K562 (cell line): ENCODE measurements around the gene MTREX. TPM values are rescaled to one million over a fixed set of nuclear protein-coding genes. Genes with fewer than 3 reads are reported as not detected.

Source experiments
- ATAC-seq: fragments of 200-7000 bp; cut with Tn5 transposase; 3 replicates; pipeline ENCODE4 v1.9.1; 2020; ENCODE audit warnings: moderate library complexity
- BruUV-seq: library from RNA; stranded (reverse); fragments of 400-500 nt; replicated peaks from 2 replicates; lab custom pipeline; 2021; lab: Mats Ljungman, UMichigan
- CTCF ChIA-PET: fragments of 300-600 bp; formaldehyde crosslinking; extraction: SDS; loops from one replicate; lab custom pipeline; 2021; ENCODE audit warnings: low intra/inter-chr PET ratio; lab: Yijun Ruan, JAX
- POLR2A ChIA-PET: fragments of 300-600, 350-650 bp; sonication (Branson Sonifier 250); formaldehyde crosslinking; extraction: SDS; loops from one replicate; lab custom pipeline; 2021; ENCODE audit warnings: antibody characterized with exemption, inconsistent platforms; lab: Yijun Ruan, JAX
- DNase-seq, 4 experiments: peaks; one replicate each; pipeline versions ENCODE4 v3.0.0 to v3.0.0-alpha.2; 2011 to 2018; ENCODE audit warnings: low spot score in 3 of 4, mixed read lengths in 3 of 4; ENCODE audit errors: extremely low read depth in 1 of 4
- FAIRE-seq: peaks from 2 replicates; lab custom pipeline; 2011; peaks lifted over from hg19 to GRCh38; lab: Jason Lieb, UNC
- H2AFZ ChIP-seq: 2 replicates; pipeline ENCODE4 v1.6.0; 2011; ENCODE audit warnings: low read depth, low read length, control low read depth, inconsistent platforms
- H3K27ac ChIP-seq: fragments of 200-600 bp; 3 replicates; pipeline ENCODE4 v1.8.0; 2011; ENCODE audit warnings: low read depth, mild to moderate bottlenecking, control low read depth, inconsistent platforms, low read length, moderate library complexity, mixed read lengths; ENCODE audit errors: extremely low read depth
- H3K27me3 ChIP-seq, 2 experiments: fragments of 300-600 bp in 1 of 2; 2 replicates in 1 of 2; 3 replicates in 1 of 2; pipeline versions ENCODE4 v1.6.0 to v1.8.0; 2011; ENCODE audit warnings: inconsistent platforms in 2 of 2, low read length in 2 of 2, mild to moderate bottlenecking in 1 of 2, mixed read lengths in 1 of 2, moderate library complexity in 1 of 2; ENCODE audit not compliant: control insufficient read depth in 2 of 2, insufficient read depth in 2 of 2
- H3K36me3 ChIP-seq: fragments of 300-600 bp; 3 replicates; pipeline ENCODE4 v1.8.0; 2011; ENCODE audit warnings: mild to moderate bottlenecking, low read length, inconsistent platforms; ENCODE audit not compliant: control insufficient read depth, insufficient read depth
- H3K4me1 ChIP-seq, 2 experiments: fragments of 200-600 bp in 1 of 2; replicated peaks in 1 of 2; 2 replicates in 1 of 2; 3 replicates in 1 of 2; pipeline versions ENCODE4 v1.5.1 to v1.8.0; 2011; ENCODE audit warnings: inconsistent platforms in 2 of 2, low read length in 2 of 2, mild to moderate bottlenecking in 1 of 2, mixed read lengths in 1 of 2, moderate library complexity in 1 of 2; ENCODE audit not compliant: control insufficient read depth in 2 of 2, insufficient read depth in 2 of 2
- H3K4me2 ChIP-seq: 2 replicates; pipeline ENCODE4 v1.6.1; 2011; ENCODE audit warnings: low read length, control low read depth, inconsistent platforms, mixed read lengths; ENCODE audit not compliant: insufficient read depth
- H3K4me3 ChIP-seq: fragments of 200-600 bp; sonication (generic), shearing (Covaris generic); 2 replicates; pipeline ENCODE4 v1.5.1; 2016; ENCODE audit warnings: control low read depth, inconsistent platforms
- H3K79me2 ChIP-seq: fragments of 200-600 bp; 3 replicates; pipeline ENCODE4 v1.8.0; 2011; ENCODE audit warnings: low read length, inconsistent platforms; ENCODE audit not compliant: control insufficient read depth, insufficient read depth
- H3K9ac ChIP-seq, 2 experiments: 2 replicates each; pipeline versions ENCODE4 v1.6.0 to v1.6.1; 2011; ENCODE audit warnings: low read depth in 2 of 2, low read length in 2 of 2, control low read depth in 1 of 2, inconsistent platforms in 1 of 2, mild to moderate bottlenecking in 1 of 2, mixed read lengths in 1 of 2; ENCODE audit not compliant: insufficient read depth in 1 of 2
- H3K9me1 ChIP-seq: one replicate; pipeline ENCODE4 v1.6.0; 2011; ENCODE audit warnings: inconsistent platforms, mild to moderate bottlenecking, low read length, moderate library complexity; ENCODE audit not compliant: control insufficient read depth, insufficient read depth
- H3K9me3 ChIP-seq: replicated peaks from 2 replicates; pipeline ENCODE4 v1.5.1; 2011; ENCODE audit warnings: low read depth, low read length, inconsistent platforms; ENCODE audit not compliant: control insufficient read depth, insufficient read depth
- H4K20me1 ChIP-seq: replicated peaks from 2 replicates; pipeline ENCODE4 v1.6.1; 2011; ENCODE audit warnings: low read length, inconsistent platforms, mixed read lengths; ENCODE audit not compliant: control insufficient read depth, insufficient read depth
- DDX20 ChIP-seq: fragments of 450-650 bp; IDR thresholded peaks from 2 replicates; pipeline ENCODE4 v1.6.1; 2016; ENCODE audit warnings: missing genetic modification characterization, low read depth, mild to moderate bottlenecking, missing compliant biosample characterization, moderate library complexity
- ETV1 ChIP-seq: fragments of 450-650 bp; conservative IDR thresholded peaks from 2 replicates; pipeline ENCODE4 v1.6.1; 2016; ENCODE audit warnings: missing genetic modification characterization, control low read depth, low read depth, missing compliant biosample characterization
- FOXJ2 ChIP-seq: fragments of 200-800 bp; sonication (Bioruptor generic); IDR thresholded peaks from 2 replicates; pipeline ENCODE4 v1.6.1; 2016; ENCODE audit warnings: missing genetic modification characterization, missing compliant biosample characterization
- FOXK2 ChIP-seq, 2 experiments: fragments of 450-650 bp; IDR thresholded peaks in 1 of 2; conservative IDR thresholded peaks in 1 of 2; 2 replicates each; pipeline ENCODE4 v1.6.1; 2016; ENCODE audit warnings: low read depth in 2 of 2, mild to moderate bottlenecking in 1 of 2
- JUNB ChIP-seq: fragments of 450-650 bp; formaldehyde crosslinking; conservative IDR thresholded peaks from 2 replicates; pipeline ENCODE4 v1.4.0; 2020; ENCODE audit warnings: mild to moderate bottlenecking
- L3MBTL2 ChIP-seq: fragments of 450-650 bp; IDR thresholded peaks from 2 replicates; pipeline ENCODE4 v1.6.1; 2016; ENCODE audit warnings: mild to moderate bottlenecking, moderate library complexity
- MCM7 ChIP-seq, 2 experiments: fragments of 450-650 bp; IDR thresholded peaks; 2 replicates each; pipeline ENCODE4 v1.6.1; 2016 to 2018
- MECOM ChIP-seq: fragments of 250-450 bp; sonication (Bioruptor Pico); IDR thresholded peaks from 2 replicates; pipeline ENCODE4 v1.8.0; 2022; ENCODE audit warnings: inconsistent platforms
- MXI1 ChIP-seq: IDR thresholded peaks from 2 replicates; pipeline ENCODE4 v1.6.1; 2011; ENCODE audit warnings: low read depth, mild to moderate bottlenecking, improper control_type of control experiment, low read length
- PCBP1 ChIP-seq: fragments of 200-400 bp; formaldehyde crosslinking; IDR thresholded peaks from 2 replicates; pipeline ENCODE4 v1.6.1; 2018; ENCODE audit warnings: mild to moderate bottlenecking, low read depth, low read length; ENCODE audit not compliant: poor library complexity, severe bottlenecking
- SMARCE1 ChIP-seq: fragments of 450-650 bp; IDR thresholded peaks from 2 replicates; pipeline ENCODE4 v1.7.1; 2016; ENCODE audit warnings: mild to moderate bottlenecking
- SPI1 ChIP-seq: IDR thresholded peaks from 2 replicates; pipeline ENCODE4 v1.6.1; 2011; ENCODE audit warnings: low read depth, low read length, control low read depth, borderline replicate concordance
- TAL1 ChIP-seq: fragments of 450-650 bp; IDR thresholded peaks from 2 replicates; pipeline ENCODE4 v1.6.1; 2016; ENCODE audit warnings: mild to moderate bottlenecking
- TCFL5 ChIP-seq: fragments of 250-450 bp; sonication (Bioruptor Pico); conservative IDR thresholded peaks from 2 replicates; pipeline ENCODE4 v1.6.1; 2021; ENCODE audit warnings: mild to moderate bottlenecking, moderate library complexity, matching md5 sums
- TRIM28 ChIP-seq: fragments of 450-650 bp; IDR thresholded peaks from 2 replicates; pipeline ENCODE4 v1.6.1; 2017
- ZNF134 ChIP-seq: fragments of 250-450 bp; sonication (Bioruptor Pico); conservative IDR thresholded peaks from 2 replicates; pipeline ENCODE4 v1.4.0; 2020
- ZNF174 ChIP-seq: fragments of 250-450 bp; sonication (Bioruptor Pico); IDR thresholded peaks from 2 replicates; pipeline ENCODE4 v1.4.0; 2020; ENCODE audit warnings: mild to moderate bottlenecking
- ZNF212 ChIP-seq: fragments of 450-650 bp; formaldehyde crosslinking; IDR thresholded peaks from 2 replicates; pipeline ENCODE4 v1.4.0; 2020; ENCODE audit warnings: mild to moderate bottlenecking
- ZNF232 ChIP-seq: sonication (generic); formaldehyde crosslinking; IDR thresholded peaks from 2 replicates; pipeline ENCODE4 v1.8.0; 2022; ENCODE audit warnings: mild to moderate bottlenecking, missing genetic modification reagents
- ZNF316 ChIP-seq: fragments of 450-650 bp; IDR thresholded peaks from 2 replicates; pipeline ENCODE4 v1.6.1; 2016
- ZNF77 ChIP-seq: fragments of 250-450 bp; sonication (Bioruptor Pico); IDR thresholded peaks from 2 replicates; pipeline ENCODE4 v1.5.0; 2020
- WGBS: fragments of 100-300 bp; shearing (Covaris generic); methylation state at CpG from one replicate; pipeline ENCODE4 v1.1.6; 2016; ENCODE audit warnings: low coverage, mixed read lengths; ENCODE audit not compliant: insufficient coverage; ENCODE audit errors: missing lambda C conversion rate; 5-methylcytosine and 5-hydroxymethylcytosine counted together
- in situ Hi-C: fragments of 300-500 bp; cut with MboI; formaldehyde crosslinking; loops from 4 replicates; pipeline ENCODE4 v1.15.0; 2018; ENCODE audit warnings: inconsistent platforms, mixed read lengths
- intact Hi-C: fragments of 100-400 bp; cut with micrococcal nuclease; formaldehyde crosslinking; loops from 2 replicates; pipeline ENCODE4 v1.14.2; 2022
- polyA plus RNA-seq, 8 experiments: library from polyadenylated mRNA; depleted of rRNA in 4 of 8; stranded (reverse) in 5 of 8; unstranded in 3 of 8; fragments of >200 nt; fragmentation: Nextera tagmentation in 2 of 8; fragmentation: Illumina TruSeq in 1 of 8; extraction: Ambion mirVana in 2 of 8; extraction: Trizol in 1 of 8; gene quantifications; 2 replicates each; pipeline versions ENCODE4 v1.2.1 to v1.2.3, GENCODE V29; 2011 to 2014; ENCODE audit warnings: inconsistent platforms in 1 of 8, missing spikeins in 1 of 8
- total RNA-seq, 7 experiments: library from RNA; depleted of rRNA in 6 of 7; stranded (reverse); fragments of >200 nt in 6 of 7; fragmentation: Illumina TruSeq in 2 of 7; extraction: Trizol in 2 of 7; gene quantifications; 2 replicates each; pipeline versions ENCODE4 v1.2.1 to v1.2.3, GENCODE V29; 2011 to 2021; ENCODE audit warnings: low replicate concordance in 1 of 7
- TF ChIP-seq, protein P1 (sequence below): sonication (generic); formaldehyde crosslinking; IDR thresholded peaks from 2 replicates; pipeline ENCODE4 v1.8.0; 2022; ENCODE audit warnings: missing genetic modification reagents, mild to moderate bottlenecking, borderline replicate concordance
- TF ChIP-seq, protein P2 (sequence below): fragments of 250-450 bp; sonication (Bioruptor Pico); IDR thresholded peaks from 2 replicates; pipeline ENCODE4 v1.8.0; 2022; ENCODE audit warnings: inconsistent platforms, mild to moderate bottlenecking, moderate library complexity, borderline replicate concordance

MTREX gene
- total and polyA plus RNA-seq, 9 of the 15 experiments (the other 6 are each of a cell fraction or from before 2014, with no cell fraction given), result 52.9 to 193 (median 150) TPM

DNA sequence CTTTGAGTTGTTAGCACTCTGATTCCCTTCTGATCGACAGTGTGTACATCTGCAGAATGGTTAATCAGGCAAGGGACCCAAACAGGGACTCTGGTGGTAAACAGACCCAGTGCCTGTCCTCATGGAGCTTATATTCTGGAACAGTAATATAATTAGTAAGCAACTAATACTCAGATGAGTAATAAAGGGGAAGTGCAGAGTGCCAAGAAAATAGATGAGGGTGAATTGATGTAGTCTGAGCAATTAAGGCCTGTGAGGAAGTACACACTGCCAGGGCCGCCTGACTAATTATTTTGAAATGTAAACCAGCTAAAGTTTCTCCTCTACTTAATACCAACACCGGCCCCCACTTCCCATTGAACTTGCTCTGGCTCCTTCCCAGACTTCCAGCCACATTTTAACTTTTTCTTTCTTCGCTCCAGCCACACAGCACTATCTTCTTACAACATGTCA lies 4.5 kb upstream of the MTREX start (continued):
- TF ChIP-seq TRIM28 (peak; percentile 80; the same call in 1 of the 2 replicates), ZNF316 (peak; percentile 86), DDX20 (tag) (no peak), ZNF174 (CRISPR knock-in tag) (no peak)

DNA sequence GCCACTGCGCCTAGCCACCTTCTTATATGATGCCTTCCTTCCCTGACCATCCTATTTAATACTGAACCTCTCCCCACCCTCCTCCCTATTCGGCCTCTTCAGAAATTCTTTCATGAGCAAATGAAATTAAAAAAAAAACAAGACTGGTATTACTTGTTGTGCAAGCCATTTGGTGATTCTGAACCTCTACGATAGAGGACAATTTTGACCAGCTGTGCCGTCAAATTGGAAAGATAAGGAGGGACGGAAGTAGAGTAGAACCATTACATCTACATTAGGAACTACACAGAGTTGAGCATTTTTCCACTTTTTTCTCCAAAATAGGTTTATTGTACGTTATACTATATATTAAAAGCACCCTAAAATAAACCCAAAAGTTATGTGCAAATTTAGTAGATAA lies 3.2 kb upstream of the MTREX start:
- ChIA-PET CTCF (no interaction called here), POLR2A (no interaction called here)
- no peaks in the 10 kb centered on the region for H4K20me1 ChIP-seq
- no peaks in the 10 kb centered on the region for H3K9me1 ChIP-seq
- peaks cover 7% of the 10 kb centered on the region for H3K9me3 ChIP-seq
- peak overlapping the region; percentile 82 for H3K4me3 ChIP-seq
- FAIRE-seq (peak; percentile 69), DNase-seq (peak; percentile 24 to 71 (median 45)), ATAC-seq (peak; percentile 30)
- intact Hi-C loops (loop anchor here (10.0 kb wide), 1 partner anchor 130 kb away; the partner anchor contains the start of gene CDC20B), in situ Hi-C loops (no loop called here)
- peaks cover 22% of the 10 kb centered on the region for H3K36me3 ChIP-seq
- peak overlapping the region; percentile 56 for H3K27ac ChIP-seq
- H3K9ac ChIP-seq, result peak overlapping the region in 1 of 2 experiments; percentile 100; a peak in 2 of 4 replicates
- WGBS, result 17% methylated on average over 6 of the region's 6 CpGs
- no peaks in the 10 kb centered on the region for H3K27me3 ChIP-seq
- H3K4me1 ChIP-seq, result peaks cover 3 to 6% of the 10 kb centered on the region in 2 experiments; a peak in 2 of 5 replicates
- no TSS peak for BruUV-seq
- H3K79me2 ChIP-seq, result peaks cover 96% of the 10 kb centered on the region
- peak overlapping the region; percentile 93 for H3K4me2 ChIP-seq
- no peak overlapping the region; the same call in 1 of the 2 replicates for H2AFZ ChIP-seq
- TF ChIP-seq L3MBTL2 (peak; percentile 43; the same call in 1 of the 2 replicates), ZNF232 (no peak), ETV1 (tag) (peak; percentile 66; the same call in 1 of the 2 replicates), MXI1 (no peak), TCFL5 (CRISPR knock-in tag) (no peak), SPI1 (0 out of 2 replicates have a peak, but pooled peaks have one; percentile 35), FOXK2 (conservative IDR thresholded peaks at IDR 0.05 in 1 of 2, IDR thresholded peaks at IDR 0.05 in 1 of 2; ENCODE audit: low read depth in 2 of 2) (0 out of 4 replicates have a peak, but pooled peaks of 1 of the 2 experiments have one; percentile 24), ZNF77 (CRISPR knock-in tag) (no peak), MCM7 (IDR thresholded peaks at IDR 0.05) (no peak), ZNF212 (no peak), PCBP1 (no peak), MECOM (CRISPR knock-in tag) (no peak), FOXJ2 (tag) (no peak), ZNF134 (no peak), TAL1 (peak; percentile 84), JUNB (no peak), SMARCE1 (peak; percentile 53; the same call in 1 of the 2 replicates)
- TF ChIP-seq, protein P1, sequence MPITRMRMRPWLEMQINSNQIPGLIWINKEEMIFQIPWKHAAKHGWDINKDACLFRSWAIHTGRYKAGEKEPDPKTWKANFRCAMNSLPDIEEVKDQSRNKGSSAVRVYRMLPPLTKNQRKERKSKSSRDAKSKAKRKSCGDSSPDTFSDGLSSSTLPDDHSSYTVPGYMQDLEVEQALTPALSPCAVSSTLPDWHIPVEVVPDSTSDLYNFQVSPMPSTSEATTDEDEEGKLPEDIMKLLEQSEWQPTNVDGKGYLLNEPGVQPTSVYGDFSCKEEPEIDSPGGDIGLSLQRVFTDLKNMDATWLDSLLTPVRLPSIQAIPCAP (CRISPR knock-in tag), result no peak
- TF ChIP-seq, protein P2, sequence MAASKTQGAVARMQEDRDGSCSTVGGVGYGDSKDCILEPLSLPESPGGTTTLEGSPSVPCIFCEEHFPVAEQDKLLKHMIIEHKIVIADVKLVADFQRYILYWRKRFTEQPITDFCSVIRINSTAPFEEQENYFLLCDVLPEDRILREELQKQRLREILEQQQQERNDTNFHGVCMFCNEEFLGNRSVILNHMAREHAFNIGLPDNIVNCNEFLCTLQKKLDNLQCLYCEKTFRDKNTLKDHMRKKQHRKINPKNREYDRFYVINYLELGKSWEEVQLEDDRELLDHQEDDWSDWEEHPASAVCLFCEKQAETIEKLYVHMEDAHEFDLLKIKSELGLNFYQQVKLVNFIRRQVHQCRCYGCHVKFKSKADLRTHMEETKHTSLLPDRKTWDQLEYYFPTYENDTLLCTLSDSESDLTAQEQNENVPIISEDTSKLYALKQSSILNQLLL, result no peak
